SK-N-SH treated with all-trans-retinoic acid at 6 μM for 48 hours (cell line): ENCODE measurements around the gene EXOC7.

ENCODE experiments used
- ARNTL ChIP-seq: fragments of 450-650 bp; formaldehyde crosslinking; IDR thresholded peaks from 2 replicates; pipeline ENCODE4 v1.5.0; 2020; ENCODE audit warnings: low read depth, mild to moderate bottlenecking, moderate library complexity, borderline replicate concordance
- CREB5 ChIP-seq: fragments of 250-450 bp; sonication (Bioruptor Pico); IDR thresholded peaks from 2 replicates; pipeline ENCODE4 v1.5.1; 2020; ENCODE audit warnings: low read depth, mild to moderate bottlenecking, moderate library complexity
- CSRNP3 ChIP-seq: fragments of 250-450 bp; sonication (Bioruptor Pico); IDR thresholded peaks from 2 replicates; pipeline ENCODE4 v1.5.1; 2021; ENCODE audit warnings: mild to moderate bottlenecking, moderate library complexity
- ESRRG ChIP-seq: fragments of 250-450 bp; sonication (Bioruptor Pico); IDR thresholded peaks from 2 replicates; pipeline ENCODE4 v1.6.1; 2021; ENCODE audit warnings: mild to moderate bottlenecking
- GLIS3 ChIP-seq: fragments of 250-450 bp; sonication (Bioruptor Pico); IDR thresholded peaks from 2 replicates; pipeline ENCODE4 v1.5.0; 2020; ENCODE audit warnings: mild to moderate bottlenecking, moderate library complexity
- PATZ1 ChIP-seq: fragments of 250-450 bp; sonication (Bioruptor Pico); IDR thresholded peaks from 2 replicates; pipeline ENCODE4 v1.8.0; 2020; ENCODE audit warnings: mild to moderate bottlenecking, moderate library complexity, borderline replicate concordance
- POU6F1 ChIP-seq: fragments of 250-450 bp; sonication (Bioruptor Pico); IDR thresholded peaks from 2 replicates; pipeline ENCODE4 v1.8.0; 2021; ENCODE audit warnings: low read depth, mild to moderate bottlenecking, moderate library complexity, borderline replicate concordance
- TCF4 ChIP-seq: fragments of 250-450 bp; sonication (Bioruptor Pico); IDR thresholded peaks from 2 replicates; pipeline ENCODE4 v1.8.0; 2021; ENCODE audit warnings: mild to moderate bottlenecking, moderate library complexity, borderline replicate concordance
- ZFP3 ChIP-seq: fragments of 250-450 bp; sonication (Bioruptor Pico); IDR thresholded peaks from 2 replicates; pipeline ENCODE4 v1.5.0; 2020; ENCODE audit warnings: mild to moderate bottlenecking, moderate library complexity

GRCh38 chr17:76048025-76048605 lies 55.5 kb downstream of the EXOC7 start:
- TF ChIP-seq ESRRG (no peak), ARNTL (CRISPR knock-in tag) (no peak), CSRNP3 (no peak), CREB5 (no peak), POU6F1 (CRISPR knock-in tag) (no peak), PATZ1 (CRISPR knock-in tag) (no peak), ZFP3 (CRISPR knock-in tag) (no peak), TCF4 (CRISPR knock-in tag) (no peak), GLIS3 (no peak)
